ENCODE measurements around the gene PHF11.

GRCh38 chr13:49563516-49563915 lies 67.8 kb downstream of the PHF11 start:
- TF ChIP-seq EZH2 (IDR thresholded peaks at IDR 0.05) = no peak
- TF ChIP-seq POLR2AphosphoS5 (IDR thresholded peaks at IDR 0.05; ENCODE audit: borderline replicate concordance, low read depth, low read length) = no peak

Data from SK-N-MC (cell line).